GM12872 (cell line): ENCODE measurements around the gene CIAO3.

ENCODE experiments used
- TF ChIP-seq, protein P1 (sequence below): IDR thresholded peaks from 3 replicates; pipeline ENCODE4 v1.5.1; 2011; ENCODE audit warnings: low read depth, mild to moderate bottlenecking, low read length, moderate library complexity; ENCODE audit not compliant: insufficient read depth

Gene CIAO3

DNA sequence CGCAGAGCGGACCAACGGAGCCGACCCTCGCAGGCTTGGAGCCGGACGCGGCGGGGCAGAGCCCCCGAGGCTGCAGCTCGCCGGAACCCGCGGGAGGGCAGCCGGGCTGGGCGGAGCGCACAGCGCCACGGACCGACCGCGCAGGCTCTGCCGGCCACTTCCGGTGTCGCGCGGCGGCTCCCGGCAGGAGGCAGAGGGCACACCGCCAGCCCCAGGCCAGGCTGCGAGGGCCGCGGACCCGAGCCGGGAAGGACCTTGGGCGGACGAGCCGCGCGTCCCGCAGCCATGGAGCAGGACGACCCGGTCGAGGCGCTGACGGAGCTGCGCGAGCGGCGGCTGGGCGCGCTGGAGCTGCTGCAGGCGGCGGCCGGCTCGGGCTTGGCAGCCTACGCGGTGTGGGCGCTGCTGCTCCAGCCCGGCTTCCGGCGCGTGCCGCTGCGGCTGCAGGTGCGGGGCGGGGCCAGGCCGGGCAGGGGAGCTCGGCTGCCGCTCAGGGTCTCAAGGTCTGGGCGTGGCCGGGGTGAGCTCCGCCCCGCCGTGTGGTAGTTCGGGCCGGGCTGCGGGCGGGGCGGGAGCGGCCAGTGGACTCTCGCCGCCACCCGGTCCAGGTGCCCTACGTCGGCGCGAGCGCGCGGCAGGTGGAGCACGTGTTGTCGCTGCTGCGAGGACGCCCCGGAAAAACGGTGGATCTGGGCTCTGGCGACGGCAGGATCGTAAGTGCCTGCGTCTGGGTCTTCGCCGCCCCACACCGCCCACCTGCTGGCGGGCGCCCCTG lies 19.6 kb downstream of the CIAO3 start, which contains the start of gene ANTKMT:
TSS of gene ANTKMT (plus strand) at position 157 of the 775 bp plus-strand sequence. CDS start at position 286, 129 bp downstream.
- TF ChIP-seq, protein P1, sequence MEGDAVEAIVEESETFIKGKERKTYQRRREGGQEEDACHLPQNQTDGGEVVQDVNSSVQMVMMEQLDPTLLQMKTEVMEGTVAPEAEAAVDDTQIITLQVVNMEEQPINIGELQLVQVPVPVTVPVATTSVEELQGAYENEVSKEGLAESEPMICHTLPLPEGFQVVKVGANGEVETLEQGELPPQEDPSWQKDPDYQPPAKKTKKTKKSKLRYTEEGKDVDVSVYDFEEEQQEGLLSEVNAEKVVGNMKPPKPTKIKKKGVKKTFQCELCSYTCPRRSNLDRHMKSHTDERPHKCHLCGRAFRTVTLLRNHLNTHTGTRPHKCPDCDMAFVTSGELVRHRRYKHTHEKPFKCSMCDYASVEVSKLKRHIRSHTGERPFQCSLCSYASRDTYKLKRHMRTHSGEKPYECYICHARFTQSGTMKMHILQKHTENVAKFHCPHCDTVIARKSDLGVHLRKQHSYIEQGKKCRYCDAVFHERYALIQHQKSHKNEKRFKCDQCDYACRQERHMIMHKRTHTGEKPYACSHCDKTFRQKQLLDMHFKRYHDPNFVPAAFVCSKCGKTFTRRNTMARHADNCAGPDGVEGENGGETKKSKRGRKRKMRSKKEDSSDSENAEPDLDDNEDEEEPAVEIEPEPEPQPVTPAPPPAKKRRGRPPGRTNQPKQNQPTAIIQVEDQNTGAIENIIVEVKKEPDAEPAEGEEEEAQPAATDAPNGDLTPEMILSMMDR = peak; percentile 11; the same call in 1 of the 3 replicates

DNA sequence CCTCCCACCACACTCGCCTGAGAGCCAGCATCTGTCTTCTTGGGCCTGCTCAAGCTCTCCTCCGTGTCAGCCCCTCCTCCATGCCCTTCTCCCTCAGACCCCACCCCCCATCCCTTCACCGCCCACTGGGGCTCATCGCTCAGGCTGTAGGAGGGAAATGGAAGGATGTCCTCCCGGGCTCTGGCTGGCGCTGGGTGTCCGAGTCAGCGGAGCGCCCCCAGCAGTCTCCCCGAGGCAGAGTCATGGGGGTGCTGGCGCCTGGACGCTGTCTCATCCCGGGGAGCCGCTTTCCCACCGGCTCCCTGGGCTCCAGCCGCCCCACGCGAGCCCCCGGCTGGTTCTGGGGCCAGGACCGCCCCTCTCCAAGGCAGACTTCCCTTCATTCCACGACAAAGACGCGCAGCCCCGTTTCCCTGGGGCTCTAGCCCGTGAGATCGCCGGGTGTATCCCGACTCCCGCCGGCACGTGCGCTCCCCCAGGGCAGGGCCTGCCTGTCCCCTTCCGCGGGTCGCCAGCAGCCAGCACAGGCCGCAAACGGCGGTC lies 20.3 kb downstream of the CIAO3 start:
- TF ChIP-seq, protein P1 = peak; percentile 44; the same call in 2 of the 3 replicates

DNA sequence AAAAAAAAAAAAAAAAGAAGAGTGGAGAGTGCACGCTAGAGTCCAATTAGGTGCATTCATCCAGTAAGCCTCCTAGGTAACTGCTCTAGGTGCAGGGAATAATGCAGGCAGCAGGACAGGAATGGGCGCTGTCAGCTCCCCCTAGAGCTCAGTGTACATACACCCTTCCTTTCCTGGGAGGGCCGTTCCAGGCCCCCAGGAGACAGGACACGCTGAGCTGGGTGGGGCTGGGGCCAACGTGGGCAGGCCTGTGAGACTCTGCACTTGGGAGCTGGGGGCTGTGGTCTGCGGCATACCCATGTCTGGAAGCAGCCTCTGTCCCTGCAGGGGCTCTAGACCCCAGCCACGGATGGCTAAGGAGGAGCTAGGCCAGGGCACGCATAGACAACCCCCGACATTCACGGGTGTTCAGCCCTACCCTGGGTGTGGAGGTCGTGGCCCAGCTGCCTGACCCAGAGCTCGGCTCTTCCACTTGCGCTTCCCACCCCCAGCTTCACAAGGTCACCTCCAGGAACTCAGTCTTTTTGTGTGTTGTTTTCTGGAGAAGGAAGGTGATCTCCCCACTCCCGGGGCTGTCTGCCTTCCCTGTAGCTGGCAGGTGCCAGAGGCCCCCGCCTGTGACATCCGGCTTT lies 20.9 kb downstream of the CIAO3 start:
- TF ChIP-seq, protein P1 = peak; percentile 31; the same call in 2 of the 3 replicates

DNA sequence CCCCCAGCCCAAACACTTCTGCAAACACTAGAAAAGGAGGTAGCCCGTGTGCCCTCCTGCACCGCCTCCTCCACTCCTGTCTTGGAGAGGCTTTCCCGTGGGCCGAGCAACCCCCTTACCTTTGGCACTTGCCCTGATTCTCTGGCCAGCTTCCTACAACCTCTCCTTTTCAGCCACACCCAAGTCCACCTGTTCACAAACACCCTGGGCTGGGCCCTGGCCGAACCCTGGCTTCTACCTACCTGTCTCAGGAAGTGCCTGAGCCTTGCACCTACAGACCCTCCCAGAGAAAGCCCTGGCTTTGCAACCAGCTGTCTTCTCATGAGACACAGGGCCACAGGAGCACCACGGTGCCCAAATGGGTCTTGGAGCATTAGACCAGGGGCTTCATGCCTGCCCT lies 21.9 kb downstream of the CIAO3 start:
- TF ChIP-seq, protein P1 = no peak

DNA sequence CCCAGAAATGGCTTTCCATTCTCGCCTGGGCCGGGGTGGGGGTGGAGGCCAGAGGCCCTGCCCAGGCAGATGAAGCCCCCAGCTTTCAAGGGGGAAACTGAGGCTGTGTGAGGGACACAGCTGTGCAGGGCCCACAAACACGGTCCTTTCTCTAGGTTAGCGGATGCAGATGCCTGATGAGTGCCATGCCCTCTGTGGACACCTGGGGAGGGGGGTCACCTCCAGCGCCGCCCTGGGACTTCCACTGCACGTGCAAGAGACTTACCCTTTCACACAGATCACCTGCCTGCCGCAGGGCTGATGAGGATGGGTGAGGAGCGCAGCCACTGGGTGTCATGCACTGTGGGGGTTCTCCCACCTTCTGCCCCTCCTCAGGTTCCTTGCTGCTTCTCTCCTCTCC lies 22.4 kb downstream of the CIAO3 start:
- TF ChIP-seq, protein P1 = no peak

DNA sequence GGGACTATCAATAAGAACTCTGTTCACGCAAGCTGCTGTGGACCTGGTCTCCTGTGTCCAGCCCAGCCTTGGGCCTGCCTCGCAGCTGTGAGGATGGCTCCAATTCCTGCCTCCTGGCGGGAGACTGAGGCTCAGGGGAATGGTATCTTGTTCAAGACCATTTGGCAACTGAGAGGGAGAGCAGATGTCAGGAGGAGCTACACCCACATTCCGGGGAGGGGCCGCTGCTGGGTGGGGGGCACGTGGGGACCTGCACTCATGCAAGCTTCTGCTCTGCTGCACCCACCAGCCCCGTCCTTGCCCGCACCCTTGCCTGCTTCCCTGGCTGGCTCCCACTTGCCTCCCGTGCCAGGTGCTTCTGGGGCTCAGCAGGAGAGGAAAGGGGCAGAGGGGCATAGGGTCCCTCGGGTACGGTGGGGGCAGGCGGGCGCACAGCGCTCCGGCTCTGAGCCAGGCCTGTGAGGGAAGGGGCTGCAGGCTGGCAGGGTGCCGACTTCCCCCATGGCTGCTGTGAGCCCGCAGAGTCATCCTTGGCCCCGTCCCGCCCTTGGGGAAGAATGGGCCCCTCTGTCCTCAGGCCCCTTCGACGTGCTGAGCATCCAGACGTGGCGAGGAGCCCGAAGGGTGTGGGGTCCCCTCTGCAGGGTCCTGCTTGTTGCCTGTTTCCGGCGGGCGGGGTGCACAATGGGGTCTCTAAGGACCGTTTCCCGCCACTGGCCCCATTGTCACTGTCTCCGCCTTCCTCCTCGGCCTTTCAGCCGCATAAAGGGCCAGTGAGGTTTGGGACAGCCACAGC lies 23.1 kb downstream of the CIAO3 start:
- TF ChIP-seq, protein P1 = no peak

DNA sequence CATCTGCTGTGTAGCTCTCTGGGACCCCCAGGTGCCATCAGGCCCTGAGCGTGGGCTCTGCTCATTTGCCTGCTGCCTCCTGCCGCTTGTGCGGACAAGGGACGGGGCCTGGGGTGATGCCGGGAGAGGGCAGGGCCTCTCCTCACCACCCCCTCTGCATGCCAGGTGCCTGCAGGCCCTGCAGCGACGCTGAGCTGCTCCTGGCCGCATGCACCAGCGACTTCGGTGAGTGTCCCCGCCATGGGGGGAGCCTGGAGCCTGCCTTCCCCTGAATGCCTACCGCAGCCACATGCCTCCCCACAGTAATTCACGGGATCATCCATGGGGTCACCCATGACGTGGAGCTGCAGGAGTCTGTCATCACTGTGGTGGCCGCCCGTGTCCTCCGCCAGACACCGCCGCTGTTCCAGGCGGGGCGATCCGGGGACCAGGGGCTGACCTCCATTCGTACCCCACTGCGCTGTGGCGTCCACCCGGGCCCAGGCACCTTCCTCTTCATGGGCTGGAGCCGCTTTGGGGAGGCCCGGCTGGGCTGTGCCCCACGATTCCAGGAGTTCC lies 23.9 kb downstream of the CIAO3 start:
- TF ChIP-seq, protein P1 = no peak
